Heart left ventricle (tissue), 13 donors: ENCODE results near the gene OAS1.

Experiments used
- POLR2A ChIP-seq, 2 donors: fragments of 450-650 bp; IDR thresholded peaks; one replicate each; pipeline ENCODE4 v1.6.1; 2017; ENCODE audit warnings: antibody characterized with exemption in 2 of 2, mild to moderate bottlenecking in 2 of 2, moderate library complexity in 2 of 2
- TF ChIP-seq, protein P1 (sequence below), 12 donors: fragments of 200-600 bp; sonication (generic) in 4 of 12; IDR thresholded peaks; one replicate each; pipeline versions ENCODE4 v1.5.0 to v1.8.0; 2018 to 2022; ENCODE audit warnings: antibody characterized with exemption in 12 of 12, mild to moderate bottlenecking in 5 of 12
- donor health status: ischemic (EF 13 %, LVEDD 7.1; RV severe dilation, severe dysfunction).
- donor health status: DM: no; HTN: yes; CAD: no.
- donor health status: DM: no; HTN: no; CAD: no.
- donor health status: ischemic (EF 25% LVEDD 6.9; RV normal size, moderate dysfunction).
- donor health status: ischemic (EF 25% LVEDD 5.7; RV mildly dilated, moderate dysfunction).
- donor health status: ischemic (EF 35%, LVEDD 5.7; RV mildly dilated, moderate dysfunction).
- donor health status: nonischemic (EF 11% LVEDD 7.7; RV severe dilation, severe dysfunction).
- donor health status: DM: yes; HTN: yes; CAD: no.
- donor health status: PGD.
- donor health status: ischemic (EF 29% LVEDD 5.4; RV normal size, mild dysfunction).
- donor health status: nonischemic (EF 23%, LVEDD 6.1; RV moderate dilation, normal function).

DNA sequence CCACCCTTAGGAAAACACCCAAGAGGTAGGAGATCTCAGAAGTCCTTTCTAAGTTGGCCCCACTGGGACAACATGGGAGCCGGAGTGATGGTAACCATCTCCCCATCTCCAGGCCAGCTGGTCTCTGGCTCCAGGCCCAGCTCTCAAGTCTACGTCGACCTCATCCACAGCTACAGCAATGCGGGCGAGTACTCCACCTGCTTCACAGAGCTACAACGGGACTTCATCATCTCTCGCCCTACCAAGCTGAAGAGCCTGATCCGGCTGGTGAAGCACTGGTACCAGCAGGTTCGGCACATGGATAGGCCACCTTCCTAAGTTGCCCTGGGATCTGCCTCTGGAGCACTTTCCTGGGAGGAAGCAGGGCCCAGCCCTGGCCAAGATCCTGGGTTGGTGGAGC lies 60.5 kb downstream of the OAS1 start:
- TF ChIP-seq, protein P1, sequence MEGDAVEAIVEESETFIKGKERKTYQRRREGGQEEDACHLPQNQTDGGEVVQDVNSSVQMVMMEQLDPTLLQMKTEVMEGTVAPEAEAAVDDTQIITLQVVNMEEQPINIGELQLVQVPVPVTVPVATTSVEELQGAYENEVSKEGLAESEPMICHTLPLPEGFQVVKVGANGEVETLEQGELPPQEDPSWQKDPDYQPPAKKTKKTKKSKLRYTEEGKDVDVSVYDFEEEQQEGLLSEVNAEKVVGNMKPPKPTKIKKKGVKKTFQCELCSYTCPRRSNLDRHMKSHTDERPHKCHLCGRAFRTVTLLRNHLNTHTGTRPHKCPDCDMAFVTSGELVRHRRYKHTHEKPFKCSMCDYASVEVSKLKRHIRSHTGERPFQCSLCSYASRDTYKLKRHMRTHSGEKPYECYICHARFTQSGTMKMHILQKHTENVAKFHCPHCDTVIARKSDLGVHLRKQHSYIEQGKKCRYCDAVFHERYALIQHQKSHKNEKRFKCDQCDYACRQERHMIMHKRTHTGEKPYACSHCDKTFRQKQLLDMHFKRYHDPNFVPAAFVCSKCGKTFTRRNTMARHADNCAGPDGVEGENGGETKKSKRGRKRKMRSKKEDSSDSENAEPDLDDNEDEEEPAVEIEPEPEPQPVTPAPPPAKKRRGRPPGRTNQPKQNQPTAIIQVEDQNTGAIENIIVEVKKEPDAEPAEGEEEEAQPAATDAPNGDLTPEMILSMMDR (IDR thresholded peaks at IDR 0.05): no peak
- TF ChIP-seq POLR2A (IDR thresholded peaks at IDR 0.05): no peak
